CD14-positive monocyte (primary cell): ENCODE measurements around the gene EDIL3. TPM values are rescaled to one million over a fixed set of nuclear protein-coding genes. Genes with fewer than 3 reads are reported as not detected.

Experiments
- DNase-seq, 3 donors: peaks; one replicate each; pipeline ENCODE4 v3.0.0-alpha.2; 2011 to 2022
- H2AFZ ChIP-seq: 2 replicates; pipeline ENCODE4 v1.6.0; 2012; ENCODE audit warnings: mild to moderate bottlenecking, low read depth, low read length, inconsistent platforms; ENCODE audit not compliant: insufficient read depth, poor library complexity, severe bottlenecking
- H3K27ac ChIP-seq, 2 donors: 1 replicate in 1 of 2; 2 replicates in 1 of 2; pipeline ENCODE4 v1.5.1; 2012 to 2013; ENCODE audit warnings: low read length in 2 of 2, control low read depth in 1 of 2, inconsistent platforms in 1 of 2, low read depth in 1 of 2, mild to moderate bottlenecking in 1 of 2
- H3K27me3 ChIP-seq, 2 donors: one replicate each; pipeline versions ENCODE4 v1.6.0 to v1.6.1; 2011 to 2013; ENCODE audit warnings: low read length in 2 of 2; ENCODE audit not compliant: control insufficient read depth in 2 of 2, insufficient read depth in 2 of 2
- H3K36me3 ChIP-seq, 2 donors: replicated peaks in 1 of 2; 1 replicate in 1 of 2; 2 replicates in 1 of 2; pipeline versions ENCODE4 v1.5.1 to v1.6.1; 2012 to 2013; ENCODE audit warnings: low read length in 2 of 2, control low read depth in 1 of 2, inconsistent platforms in 1 of 2, mild to moderate bottlenecking in 1 of 2; ENCODE audit not compliant: insufficient read depth in 2 of 2, control insufficient read depth in 1 of 2
- H3K4me1 ChIP-seq, 2 donors: 1 replicate in 1 of 2; 2 replicates in 1 of 2; pipeline versions ENCODE4 v1.5.1 to v1.6.1; 2012 to 2013; ENCODE audit warnings: low read length in 2 of 2, control low read depth in 1 of 2, inconsistent platforms in 1 of 2, mild to moderate bottlenecking in 1 of 2, moderate library complexity in 1 of 2; ENCODE audit not compliant: insufficient read depth in 2 of 2, control insufficient read depth in 1 of 2
- H3K4me2 ChIP-seq: replicated peaks from 2 replicates; pipeline ENCODE3; 2012; ENCODE audit warnings: low read length, moderate library complexity, mild to moderate bottlenecking; ENCODE audit not compliant: poor library complexity, severe bottlenecking; ENCODE audit errors: extremely low read depth
- H3K4me3 ChIP-seq, 3 experiments: fragments of 200-600 bp in 1 of 3; sonication (generic) in 1 of 3; replicated peaks in 1 of 3; 1 replicate in 2 of 3; 2 replicates in 1 of 3; pipeline ENCODE4 v1.5.1; 2011 to 2013; ENCODE audit warnings: low read length in 3 of 3, mild to moderate bottlenecking in 3 of 3, control low read depth in 2 of 3, low read depth in 2 of 3, inconsistent platforms in 1 of 3, moderate library complexity in 1 of 3
- H3K79me2 ChIP-seq: 2 replicates; pipeline ENCODE4 v1.6.0; 2012; ENCODE audit warnings: mild to moderate bottlenecking, control low read depth, inconsistent platforms, low read length, moderate library complexity; ENCODE audit not compliant: insufficient read depth
- H3K9ac ChIP-seq: 2 replicates; pipeline ENCODE4 v1.6.0; 2017; ENCODE audit warnings: low read length, mild to moderate bottlenecking; ENCODE audit not compliant: insufficient read depth, poor library complexity, severe bottlenecking
- H3K9me3 ChIP-seq, 2 donors: replicated peaks in 1 of 2; 1 replicate in 1 of 2; 2 replicates in 1 of 2; pipeline versions ENCODE4 v1.5.1 to v1.6.1; 2012 to 2013; ENCODE audit warnings: low read length in 2 of 2, control low read depth in 1 of 2; ENCODE audit not compliant: control insufficient read depth in 1 of 2, insufficient read depth in 1 of 2
- H4K20me1 ChIP-seq: 2 replicates; pipeline ENCODE4 v1.6.0; 2012; ENCODE audit warnings: mild to moderate bottlenecking, low read length, control low read depth, moderate library complexity; ENCODE audit not compliant: insufficient read depth
- H3K27ac Mint-ChIP-seq, 7 donors: one replicate each; pipeline ENCODE4 v1.8.0; 2020; ENCODE audit warnings: mild to moderate bottlenecking in 7 of 7, mixed read lengths in 7 of 7, moderate library complexity in 6 of 7, inconsistent platforms in 2 of 7
- H3K27me3 Mint-ChIP-seq, 3 donors: one replicate each; pipeline ENCODE4 v1.8.0; 2021 to 2022; ENCODE audit warnings: low read depth in 3 of 3, mild to moderate bottlenecking in 3 of 3, mixed read lengths in 3 of 3, moderate library complexity in 3 of 3, inconsistent platforms in 1 of 3
- H3K36me3 Mint-ChIP-seq, 2 donors: one replicate each; pipeline ENCODE4 v1.8.0; 2020; ENCODE audit warnings: mixed read lengths in 2 of 2, inconsistent platforms in 1 of 2, mild to moderate bottlenecking in 1 of 2
- H3K4me1 Mint-ChIP-seq: one replicate; pipeline ENCODE4 v1.8.0; 2020; ENCODE audit warnings: mild to moderate bottlenecking, mixed read lengths
- H3K4me3 Mint-ChIP-seq, 2 donors: one replicate each; pipeline ENCODE4 v1.8.0; 2020; ENCODE audit warnings: mild to moderate bottlenecking in 2 of 2, mixed read lengths in 2 of 2, moderate library complexity in 1 of 2
- H3K9me3 Mint-ChIP-seq, 7 donors: one replicate each; pipeline ENCODE4 v1.8.0; 2020 to 2022; ENCODE audit warnings: mixed read lengths in 7 of 7, mild to moderate bottlenecking in 6 of 7, moderate library complexity in 6 of 7, inconsistent platforms in 2 of 7
- WGBS: methylation state at CpG from one replicate; pipeline ENCODE4 v1.1.5; 2013; ENCODE audit warnings: missing lambda C conversion rate; ENCODE audit not compliant: insufficient coverage; 5-methylcytosine and 5-hydroxymethylcytosine counted together
- intact Hi-C, 2 donors: fragments of 100-400 bp; cut with micrococcal nuclease; formaldehyde crosslinking; loops; one replicate each; pipeline versions ENCODE4 v1.15.0 to v1.15.1; 2023
- polyA plus RNA-seq, 3 donors: library from polyadenylated mRNA; depleted of rRNA in 1 of 3; unstranded in 2 of 3; stranded (reverse) in 1 of 3; fragments of 300-500 nt in 2 of 3; fragments of >200 nt in 1 of 3; fragmentation: Illumina TruSeq in 2 of 3; gene quantifications; 1 replicate in 2 of 3; 2 replicates in 1 of 3; pipeline ENCODE4 v1.2.3, GENCODE V29; 2012 to 2021
- TF ChIP-seq, protein P1 (sequence below): fragments of 200-600 bp; IDR thresholded peaks from one replicate; pipeline ENCODE4 v1.8.0; 2022; ENCODE audit warnings: antibody characterized with exemption, mild to moderate bottlenecking

EDIL3 gene
- polyA plus RNA-seq, 3 donors: 0.09 TPM; not detected in 2

DNA sequence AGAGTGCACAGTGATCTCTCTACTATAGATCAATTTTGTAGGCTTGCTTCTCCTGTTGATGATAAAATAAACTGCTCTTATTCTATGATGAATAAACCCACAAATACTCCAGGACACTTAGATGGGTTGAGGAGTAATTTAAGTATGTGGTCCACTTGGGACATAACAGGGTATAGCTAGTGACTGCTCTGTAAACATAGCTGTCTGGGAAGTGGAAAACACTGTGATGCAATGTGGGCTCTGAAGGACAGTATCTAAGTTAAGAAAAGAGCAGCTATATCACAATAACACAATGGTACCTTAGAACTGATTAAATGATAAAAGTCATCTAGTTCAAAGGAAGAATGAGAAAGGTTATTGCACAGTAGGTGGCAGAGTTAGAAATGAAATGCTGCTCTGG lies 369.7 kb downstream of the EDIL3 start:
- no peaks in the 10 kb centered on the region for H3K9me3 ChIP-seq
- no peak overlapping the region for H3K4me2 ChIP-seq
- intact Hi-C loops: no loop called here
- H3K4me3 ChIP-seq: no peak overlapping the region
- DNase-seq: no peak
- TF ChIP-seq, protein P1, sequence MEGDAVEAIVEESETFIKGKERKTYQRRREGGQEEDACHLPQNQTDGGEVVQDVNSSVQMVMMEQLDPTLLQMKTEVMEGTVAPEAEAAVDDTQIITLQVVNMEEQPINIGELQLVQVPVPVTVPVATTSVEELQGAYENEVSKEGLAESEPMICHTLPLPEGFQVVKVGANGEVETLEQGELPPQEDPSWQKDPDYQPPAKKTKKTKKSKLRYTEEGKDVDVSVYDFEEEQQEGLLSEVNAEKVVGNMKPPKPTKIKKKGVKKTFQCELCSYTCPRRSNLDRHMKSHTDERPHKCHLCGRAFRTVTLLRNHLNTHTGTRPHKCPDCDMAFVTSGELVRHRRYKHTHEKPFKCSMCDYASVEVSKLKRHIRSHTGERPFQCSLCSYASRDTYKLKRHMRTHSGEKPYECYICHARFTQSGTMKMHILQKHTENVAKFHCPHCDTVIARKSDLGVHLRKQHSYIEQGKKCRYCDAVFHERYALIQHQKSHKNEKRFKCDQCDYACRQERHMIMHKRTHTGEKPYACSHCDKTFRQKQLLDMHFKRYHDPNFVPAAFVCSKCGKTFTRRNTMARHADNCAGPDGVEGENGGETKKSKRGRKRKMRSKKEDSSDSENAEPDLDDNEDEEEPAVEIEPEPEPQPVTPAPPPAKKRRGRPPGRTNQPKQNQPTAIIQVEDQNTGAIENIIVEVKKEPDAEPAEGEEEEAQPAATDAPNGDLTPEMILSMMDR: no peak
- H3K79me2 ChIP-seq: no peaks in the 10 kb centered on the region
- no peak overlapping the region for H2AFZ ChIP-seq
- H3K27me3 ChIP-seq: no peaks in the 10 kb centered on the region
- H4K20me1 ChIP-seq: no peaks in the 10 kb centered on the region
- H3K27ac ChIP-seq: no peak overlapping the region
- H3K9ac ChIP-seq: no peak overlapping the region
- no peak overlapping the region for H3K4me3 Mint-ChIP-seq
- no peaks in the 10 kb centered on the region for H3K36me3 ChIP-seq
- H3K4me1 Mint-ChIP-seq: no peaks in the 10 kb centered on the region
- no peaks in the 10 kb centered on the region for H3K36me3 Mint-ChIP-seq
- H3K27ac Mint-ChIP-seq: no peak overlapping the region
- peaks cover 0 to 2% (median 0%) of the 10 kb centered on the region in 3 donors for H3K27me3 Mint-ChIP-seq
- peaks cover 0 to 1% (median 0%) of the 10 kb centered on the region in 7 donors for H3K9me3 Mint-ChIP-seq
- H3K4me1 ChIP-seq: no peaks in the 10 kb centered on the region

DNA sequence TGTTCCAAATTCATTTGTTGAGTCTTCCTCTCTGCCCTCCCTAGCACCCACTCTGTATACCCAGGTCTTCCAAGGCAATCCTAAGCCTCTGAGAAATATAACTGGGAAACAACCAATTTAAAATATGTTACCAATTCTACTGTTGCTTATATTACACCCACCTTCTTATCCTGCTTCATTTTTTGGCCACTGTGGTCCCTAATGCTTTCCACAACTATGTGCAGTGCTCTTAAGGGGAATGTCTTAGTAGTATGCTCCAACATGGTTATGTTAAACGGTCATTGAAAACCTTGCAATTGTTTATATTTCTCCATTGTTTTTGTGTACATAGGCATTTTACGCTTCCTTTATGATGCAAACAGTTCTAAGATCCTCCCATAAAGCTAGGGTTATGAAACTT lies 390.9 kb downstream of the EDIL3 start:
- H3K9me3 Mint-ChIP-seq: peaks cover 2 to 15% (median 5%) of the 10 kb centered on the region in 7 donors
- Histone ChIP-seq H3K27ac (no peak overlapping the region), H3K79me2 (no peaks in the 10 kb centered on the region), H3K27me3 (no peaks in the 10 kb centered on the region), H3K4me1 (no peaks in the 10 kb centered on the region), H3K9me3 (peaks cover 0 to 11% of the 10 kb centered on the region in 2 donors), H4K20me1 (no peaks in the 10 kb centered on the region), H3K36me3 (no peaks in the 10 kb centered on the region), H3K9ac (no peak overlapping the region), H2AFZ (no peak overlapping the region), H3K4me2 (no peak overlapping the region), H3K4me3 (no peak overlapping the region)
- H3K4me1 Mint-ChIP-seq: no peaks in the 10 kb centered on the region
- H3K27ac Mint-ChIP-seq: no peak overlapping the region
- H3K27me3 Mint-ChIP-seq: no peaks in the 10 kb centered on the region
- intact Hi-C loops: no loop called here
- TF ChIP-seq, protein P1: no peak
- H3K36me3 Mint-ChIP-seq: no peaks in the 10 kb centered on the region
- WGBS: no CpG with 5 or more reads among the region's 2 CpGs
- no peak for DNase-seq
- no peak overlapping the region for H3K4me3 Mint-ChIP-seq
